HG03565 (cell line): ENCODE data around the gene NAV3.

ENCODE experiments used
- ATAC-seq: cut with Tn5 transposase; IDR thresholded peaks from one replicate; pipeline ENCODE4 v1.9.1; 2021; ENCODE audit warnings: mild to moderate bottlenecking, moderate library complexity; ENCODE audit not compliant: unreplicated experiment

The NAV3 gene

GRCh38 chr12:77924703-77925102 is 94.0 kb downstream of the NAV3 start:
- no peak for ATAC-seq

- ATAC-seq, result peak; percentile 100
Measured at GRCh38 chr12:77925536-77926108, 94.9 kb downstream of the NAV3 start.

DNA sequence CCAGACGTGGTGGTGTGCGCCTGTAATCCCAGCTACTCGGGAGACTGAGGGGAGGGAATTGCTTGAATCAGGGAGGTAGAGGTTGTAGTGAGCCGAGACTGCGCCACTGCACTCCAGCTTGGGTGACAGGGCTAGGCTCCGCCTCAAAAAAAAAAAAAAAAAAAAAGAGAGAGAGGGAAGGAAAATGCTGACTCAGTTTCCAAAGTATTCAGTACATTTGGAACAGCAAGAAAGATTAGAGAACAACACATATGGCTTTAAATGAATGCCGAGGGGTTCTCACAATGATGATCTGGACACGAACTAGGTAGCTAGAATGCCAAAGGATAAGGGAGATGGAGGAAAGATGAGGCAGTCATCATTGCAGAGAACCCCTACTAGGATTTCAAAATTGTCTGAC is 97.4 kb downstream of the NAV3 start:
- ATAC-seq, result no peak

DNA sequence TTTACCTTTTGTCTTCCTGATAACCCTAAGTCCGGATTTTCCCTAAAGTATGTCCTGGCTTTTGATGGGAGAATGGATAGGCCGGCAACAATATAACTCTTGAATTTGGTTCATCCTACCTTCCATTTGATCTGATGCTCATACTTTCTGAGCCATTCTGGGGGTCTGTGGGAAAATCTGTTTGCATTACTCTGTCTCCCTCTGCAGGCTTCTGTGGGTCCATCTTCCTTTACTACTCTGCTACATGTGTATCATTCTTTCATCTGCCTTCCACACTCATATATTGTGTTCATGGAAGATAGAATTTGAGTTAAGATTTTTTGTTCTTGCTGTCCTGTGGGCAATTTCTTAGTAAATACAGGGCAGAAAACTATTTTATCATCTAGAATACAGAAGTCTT is 101.5 kb downstream of the NAV3 start:
- ATAC-seq, result no peak

- no peak for ATAC-seq
Measured at GRCh38 chr12:77938301-77938700, 107.6 kb downstream of the NAV3 start.

DNA sequence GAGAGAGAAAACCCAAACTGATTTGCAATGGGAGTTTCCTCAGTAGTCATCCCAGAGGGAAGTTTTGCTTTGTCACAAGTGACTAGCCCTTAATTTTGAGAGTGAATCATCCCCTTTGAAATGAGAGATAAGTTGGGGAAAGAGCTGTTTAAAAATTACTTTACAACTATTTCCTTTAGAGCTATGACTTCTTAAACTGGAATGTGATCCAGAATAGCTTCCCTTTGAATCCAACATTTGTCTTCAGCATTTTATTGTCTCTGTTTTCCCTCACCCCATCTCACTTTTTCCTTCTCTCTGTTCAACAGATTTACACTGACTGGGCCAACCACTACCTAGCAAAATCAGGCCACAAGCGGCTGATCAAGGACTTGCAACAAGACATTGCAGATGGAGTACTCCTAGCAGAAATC is 109.3 kb downstream of the NAV3 start:
- no peak for ATAC-seq

- ATAC-seq, result no peak
Measured at GRCh38 chr12:77940567-77940966, 109.9 kb downstream of the NAV3 start.

- ATAC-seq, result no peak
Measured at GRCh38 chr12:77941401-77941800, 110.7 kb downstream of the NAV3 start.

DNA sequence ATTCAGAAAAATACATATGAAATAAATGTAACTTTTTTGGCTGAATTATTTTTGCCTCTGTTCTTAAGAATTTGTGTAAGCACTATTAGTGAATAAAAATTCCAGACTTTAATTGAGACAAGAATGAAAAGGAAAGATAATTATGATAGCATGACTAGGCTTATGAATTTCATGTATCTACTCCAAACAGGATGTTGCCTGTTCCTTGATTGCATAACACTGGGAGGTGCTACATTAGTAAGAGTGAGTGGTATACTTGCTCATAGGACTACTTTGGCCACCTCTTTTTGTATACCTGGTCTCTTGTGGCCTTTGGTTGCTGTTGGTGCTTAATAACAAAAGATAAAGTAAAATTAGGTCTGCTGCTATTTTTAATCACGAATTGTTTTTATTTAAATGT is 112.8 kb downstream of the NAV3 start:
- ATAC-seq, result no peak

DNA sequence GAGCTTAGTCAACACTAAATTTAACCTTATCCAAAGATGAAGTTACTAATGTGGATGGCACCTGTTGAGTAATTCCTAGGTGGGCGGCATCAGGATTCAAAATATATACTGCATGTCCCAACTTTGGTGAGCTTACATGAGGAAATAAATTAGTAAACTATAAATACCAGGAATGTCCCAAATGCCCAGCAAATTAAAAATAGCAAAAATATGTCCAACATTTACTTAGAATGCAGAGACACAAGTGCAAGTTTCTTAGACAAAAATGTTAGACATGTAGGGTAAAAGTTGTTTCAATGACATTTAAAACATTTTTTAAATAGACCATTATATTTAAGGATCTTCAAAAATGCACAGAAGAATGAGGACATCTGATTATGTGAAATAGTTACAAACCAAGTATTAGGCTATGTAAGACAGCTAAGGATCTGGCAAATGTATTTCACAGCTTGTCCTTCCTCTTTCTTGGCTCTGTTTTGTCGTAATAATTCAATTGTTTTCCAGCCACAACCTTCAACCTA is 115.9 kb downstream of the NAV3 start:
- ATAC-seq, result no peak

- no peak for ATAC-seq
Measured at GRCh38 chr12:77947330-77947729, 116.6 kb downstream of the NAV3 start.

DNA sequence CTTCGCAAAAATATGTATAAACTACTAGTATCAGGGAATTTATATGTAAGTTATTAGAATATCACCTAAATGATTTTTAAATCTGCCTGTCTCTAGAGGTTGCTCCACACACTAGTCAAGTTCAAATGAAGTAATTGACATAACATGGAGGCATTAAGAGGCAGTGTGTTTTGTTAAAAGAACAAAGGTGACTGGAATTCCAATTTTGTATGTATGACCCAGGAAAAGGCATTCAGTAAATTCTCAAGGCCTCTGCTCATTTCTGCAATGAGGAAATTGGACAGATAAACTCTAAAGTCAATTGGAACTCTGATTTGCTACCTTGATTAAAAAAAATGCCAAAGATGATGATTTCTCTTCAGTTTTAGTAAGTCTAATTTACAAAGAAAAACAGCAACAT is 117.1 kb downstream of the NAV3 start:
- ATAC-seq, result no peak

GRCh38 chr12:77949943-77950342 is 119.2 kb downstream of the NAV3 start:
- ATAC-seq, result no peak

- ATAC-seq, result no peak
Measured at GRCh38 chr12:77953528-77954205, 123.0 kb downstream of the NAV3 start.

DNA sequence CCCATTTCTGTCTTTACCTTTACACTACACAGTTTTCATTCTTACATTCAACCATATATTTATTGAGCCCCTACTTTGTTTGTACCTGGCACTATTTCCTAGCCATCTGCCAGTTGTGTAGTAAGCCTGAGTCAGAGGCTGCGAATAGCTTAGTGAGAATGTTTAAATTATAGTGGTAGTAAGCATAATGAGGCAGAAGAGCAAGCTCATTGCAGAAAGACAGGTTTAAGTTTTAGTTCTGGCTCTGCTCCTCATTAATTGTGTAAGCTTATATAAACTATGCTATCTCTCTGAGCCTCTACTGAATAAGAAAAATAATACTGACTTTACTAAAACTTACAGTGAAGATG is 123.5 kb downstream of the NAV3 start:
- ATAC-seq, result no peak

DNA sequence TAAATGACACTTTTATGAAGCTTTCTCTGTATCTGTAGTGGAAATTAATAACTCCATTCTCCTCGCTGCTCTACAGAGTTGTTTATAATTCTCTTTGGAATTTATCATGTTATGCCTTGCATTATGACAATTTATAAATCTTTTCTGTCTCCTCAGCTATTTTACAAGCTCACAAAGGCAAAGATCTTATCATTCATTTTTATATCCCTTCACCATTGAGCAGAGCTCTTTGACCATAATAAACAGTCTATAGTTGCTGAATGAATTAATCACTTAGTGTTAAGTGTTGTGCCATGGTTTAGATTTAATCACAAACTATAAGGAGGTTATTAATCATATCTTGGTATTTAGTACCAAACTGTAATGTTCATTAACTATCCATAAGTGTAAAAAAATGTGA is 126.4 kb downstream of the NAV3 start:
- ATAC-seq, result no peak

DNA sequence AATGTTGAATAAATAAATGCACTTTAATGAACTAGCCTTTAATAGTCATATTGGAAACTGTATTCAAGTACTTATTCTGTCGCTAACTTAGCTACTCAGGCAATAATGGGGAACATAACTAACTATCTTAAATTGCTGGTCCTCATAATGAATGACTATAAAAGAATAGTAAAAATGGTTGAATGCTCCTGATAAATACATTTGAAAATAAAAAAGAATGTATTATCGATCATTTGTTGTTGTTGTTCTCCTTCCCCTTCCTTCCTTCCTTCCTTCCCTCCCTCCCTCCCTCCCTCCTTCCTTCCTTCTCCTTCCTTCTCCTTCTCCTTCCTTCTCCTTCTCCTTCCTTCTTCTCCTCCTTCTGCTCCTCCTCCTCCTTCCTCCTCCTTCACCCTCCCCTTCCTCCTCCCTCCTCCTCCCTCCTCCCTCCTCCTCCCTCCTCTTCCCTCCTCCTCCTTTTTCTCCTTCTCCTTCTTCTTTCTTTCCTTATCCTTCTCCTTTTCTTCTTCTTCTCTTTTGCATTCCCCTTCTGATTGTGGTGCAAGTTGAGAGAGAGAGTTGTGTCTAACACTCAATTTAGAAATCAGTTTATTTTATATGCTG is 133.0 kb downstream of the NAV3 start:
- no peak for ATAC-seq

DNA sequence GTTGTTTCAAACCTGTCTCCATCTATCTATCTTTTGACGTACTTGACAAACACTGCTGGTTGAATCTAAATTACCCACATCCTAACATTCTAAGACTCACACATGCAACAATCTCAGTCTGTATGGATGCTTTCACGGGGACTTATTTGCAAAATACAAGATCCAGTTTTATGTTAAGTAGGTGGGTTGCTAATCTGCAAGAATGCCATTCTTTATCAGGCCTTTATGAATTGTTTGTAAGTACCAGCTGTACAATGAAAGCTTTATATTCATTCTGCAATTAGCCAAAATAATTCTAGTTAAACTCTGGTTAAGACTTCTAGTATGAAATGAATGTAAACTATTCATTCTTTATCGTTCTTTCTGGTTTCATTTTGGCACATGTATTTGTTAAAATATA is 135.1 kb downstream of the NAV3 start:
- no peak for ATAC-seq

GRCh38 chr12:77968021-77968420 is 137.3 kb downstream of the NAV3 start:
- ATAC-seq, result no peak

GRCh38 chr12:77968571-77968970 is 137.9 kb downstream of the NAV3 start:
- no peak for ATAC-seq

GRCh38 chr12:77973579-77973978 is 142.9 kb downstream of the NAV3 start:
- ATAC-seq, result no peak

- no peak for ATAC-seq
Measured at GRCh38 chr12:77974645-77975044, 144.0 kb downstream of the NAV3 start.
